Glomerular endothelial cell (primary cell): ENCODE results near the gene GPR153. TPM values are rescaled to one million over a fixed set of nuclear protein-coding genes. Genes with fewer than 3 reads are reported as not detected.

Experiments used
- DNase-seq: peaks from one replicate; pipeline ENCODE4 v3.0.0-alpha.2; 2011; ENCODE audit warnings: low read depth, low spot score; ENCODE audit errors: extremely low read depth
- total RNA-seq: library from RNA; depleted of rRNA; stranded (reverse); fragments of >200 nt; gene quantifications from 2 replicates; pipeline ENCODE4 v1.2.3, GENCODE V29; 2015

The GPR153 gene
- total RNA-seq, 1 donor from 2014 or later: 4.3 TPM

DNA sequence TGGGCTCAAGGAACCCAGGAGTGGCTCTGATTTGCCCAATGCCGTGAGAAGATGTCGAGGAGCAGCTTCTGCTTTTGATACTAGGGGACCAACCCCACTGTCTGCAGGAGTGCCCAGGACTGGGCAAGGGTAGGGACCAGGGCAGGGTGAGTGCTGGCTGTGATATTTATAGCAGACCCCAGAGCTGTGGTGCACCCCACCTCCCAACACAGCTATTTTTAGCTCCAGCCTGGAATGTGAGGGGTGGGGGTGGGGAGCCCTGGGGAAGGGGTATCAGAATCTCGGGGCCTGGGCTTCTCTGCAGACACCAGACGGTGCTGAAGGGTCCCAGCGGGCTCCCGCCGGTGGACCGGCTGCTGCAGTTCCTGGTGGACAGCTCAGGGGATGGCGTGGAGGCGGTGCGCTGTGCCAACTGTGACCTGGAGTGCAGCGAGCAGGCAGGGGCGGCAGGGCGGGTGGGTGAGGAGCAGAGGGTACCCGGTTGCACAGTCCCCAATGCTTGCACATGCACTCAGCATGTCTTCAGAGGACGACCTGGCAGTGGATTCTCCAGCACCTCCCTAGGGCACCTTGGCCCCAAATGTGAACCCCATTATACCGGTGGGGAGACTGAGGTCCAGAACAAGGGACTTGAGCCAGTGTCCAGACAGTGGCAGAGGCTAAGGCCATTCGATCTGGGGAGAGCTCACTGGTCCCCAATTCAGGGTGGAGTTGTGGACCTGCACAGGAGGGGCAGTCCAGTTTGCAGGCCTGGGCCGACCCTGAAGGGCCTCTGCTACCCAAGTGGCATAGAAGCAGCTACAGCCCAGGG lies 53.6 kb downstream of the GPR153 start:
- DNase-seq: no peak

DNA sequence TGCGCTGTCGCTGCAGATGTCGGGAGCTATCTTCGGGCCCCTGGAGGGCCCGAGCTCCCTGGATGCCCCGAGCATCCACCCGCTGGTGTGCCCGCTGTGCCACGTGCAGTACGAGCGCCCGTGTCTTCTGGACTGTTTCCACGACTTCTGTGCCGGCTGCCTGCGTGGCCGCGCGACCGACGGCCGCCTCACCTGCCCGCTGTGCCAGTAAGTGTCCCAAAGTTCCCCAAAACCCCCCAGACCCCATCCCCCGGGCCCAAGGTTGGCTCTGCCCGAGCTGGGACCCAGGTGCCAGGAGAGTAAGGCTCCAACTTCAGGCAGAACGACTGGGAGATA lies 54.4 kb downstream of the GPR153 start:
- no peak for DNase-seq

DNA sequence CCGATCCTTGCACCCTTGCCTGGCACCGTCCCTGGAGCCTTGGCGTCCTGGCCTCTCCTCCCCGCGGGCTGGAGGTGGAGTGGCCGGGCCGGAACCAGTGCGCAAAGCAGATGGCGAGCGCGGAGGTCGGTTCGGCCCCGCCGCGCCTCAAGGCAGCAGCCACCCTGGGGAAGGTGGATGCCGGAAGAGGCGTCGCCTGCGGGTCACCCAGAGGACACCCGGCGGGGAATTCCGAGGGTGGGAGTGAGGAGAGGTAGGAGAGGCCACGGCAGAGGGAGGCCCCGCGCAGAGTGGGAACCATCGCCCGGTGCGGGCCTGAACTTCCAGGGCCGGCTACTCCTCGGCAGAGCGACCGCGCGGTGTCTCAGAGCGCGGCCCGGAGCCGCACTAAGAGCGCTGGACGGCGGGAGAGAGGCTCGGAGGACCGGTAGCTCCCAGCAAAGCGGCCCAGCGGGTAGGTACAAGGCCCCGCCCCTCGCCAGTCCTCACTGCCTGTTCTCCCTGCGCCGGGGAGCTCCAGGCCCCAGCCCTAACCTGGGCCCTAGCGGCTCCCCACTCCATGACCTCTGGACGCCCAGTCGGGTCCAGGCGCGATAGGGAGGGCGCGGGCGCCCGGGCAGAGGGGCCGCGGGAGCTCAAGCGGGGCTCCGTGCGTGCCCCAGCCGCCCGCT lies 54.9 kb downstream of the GPR153 start, which contains the start of gene RNF207:
RNF207 (plus strand) TSS at position 271 of the 671 bp plus-strand sequence. CDS start 417 bp downstream, outside the sequence.
- no peak for DNase-seq

DNA sequence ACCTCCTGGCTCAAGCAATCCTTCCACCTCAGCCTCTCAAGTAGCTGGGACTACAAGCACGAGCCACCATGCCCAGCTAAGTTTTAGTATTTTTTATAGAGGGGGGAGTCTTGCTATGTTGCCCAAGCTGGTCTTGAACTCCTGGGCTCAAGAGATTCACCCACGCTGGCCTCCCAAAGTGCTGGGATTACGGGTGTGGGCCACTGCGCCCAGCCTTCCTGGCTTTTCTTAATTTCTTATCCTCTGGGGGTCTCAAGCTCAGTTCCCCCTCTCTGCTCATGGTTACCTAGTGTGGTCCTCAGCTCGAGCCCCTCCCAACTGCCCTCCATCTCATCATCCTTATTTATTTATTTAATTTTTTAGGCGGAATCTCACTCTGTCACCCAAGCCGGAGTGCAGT lies 58.6 kb downstream of the GPR153 start:
- DNase-seq: no peak

DNA sequence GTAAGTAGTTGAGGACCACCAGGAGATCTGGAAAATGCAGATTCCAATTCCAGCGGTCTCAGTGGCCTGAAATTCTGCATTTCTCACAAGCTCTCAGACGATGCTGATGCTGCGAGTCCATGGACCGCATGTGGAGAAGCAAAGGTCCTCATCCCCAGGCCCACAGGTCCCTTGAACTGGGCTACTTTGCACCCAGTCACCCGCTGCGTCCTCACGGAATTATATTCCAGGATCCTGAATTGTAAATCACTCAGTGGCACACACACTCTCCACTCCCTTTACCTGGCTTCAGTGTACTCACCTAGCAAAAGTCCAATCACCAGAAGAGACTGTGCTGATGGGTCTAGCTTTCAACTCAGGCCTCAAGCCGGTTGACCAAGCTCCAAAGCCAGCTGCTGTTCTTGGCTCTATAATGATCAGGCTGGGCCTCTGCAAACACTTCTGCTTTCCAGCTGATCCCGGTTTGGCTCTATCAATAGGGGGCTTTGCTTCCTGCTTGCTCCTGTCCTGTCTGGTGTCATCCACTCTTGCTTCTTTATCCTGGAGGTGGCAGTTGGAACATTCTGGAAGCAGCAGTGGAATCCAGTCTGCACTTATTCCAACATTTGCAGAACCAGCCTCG lies 60.6 kb downstream of the GPR153 start:
- DNase-seq: no peak

DNA sequence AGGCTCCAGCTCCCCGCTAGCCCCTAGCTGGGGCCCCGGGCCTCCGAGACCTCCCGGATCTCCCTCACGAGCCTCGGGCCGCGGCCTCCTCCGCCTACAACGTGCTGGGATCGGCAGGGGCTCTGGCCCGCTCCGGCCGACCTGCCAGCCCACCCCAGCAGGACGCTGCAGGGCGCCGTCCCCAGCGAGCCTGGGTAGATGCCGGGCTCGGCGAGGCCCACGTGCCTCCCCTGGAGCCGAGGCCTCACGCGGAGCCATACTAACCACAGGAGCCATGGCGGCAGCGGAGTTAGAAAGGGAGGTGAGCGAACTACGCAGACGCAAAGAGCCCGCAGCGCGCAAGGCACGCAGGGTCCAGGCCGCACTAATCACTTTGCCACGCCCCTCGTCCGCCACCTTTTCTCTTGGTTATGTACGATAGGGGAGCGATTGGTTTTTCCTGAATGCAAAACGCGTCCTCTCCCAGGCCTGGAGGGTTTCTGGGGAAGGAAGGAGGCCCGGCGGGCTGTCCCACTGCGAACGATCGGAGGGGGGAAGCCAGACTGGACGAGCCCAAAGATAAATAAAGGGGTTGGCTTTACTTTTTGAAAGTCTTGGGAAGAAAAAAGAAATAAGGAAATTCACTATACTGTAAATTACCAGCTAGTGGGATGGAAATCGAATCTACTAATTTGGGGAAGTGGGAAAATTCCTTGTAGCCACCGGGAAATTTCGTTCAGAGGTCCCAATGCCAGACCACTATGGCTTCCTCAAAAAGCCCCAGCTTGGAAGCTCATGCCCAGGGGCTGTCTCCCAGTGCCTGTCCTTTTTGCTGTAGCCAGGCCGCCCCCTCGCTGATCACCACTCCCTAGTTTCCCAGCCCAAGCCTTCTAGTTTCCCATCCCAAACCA lies 61.4 kb downstream of the GPR153 start, which contains the start of gene RPL22:
RPL22 (minus strand) TSS at position 298 of the 890 bp plus-strand sequence; CDS start at position 276, 22 bp downstream.
- DNase-seq: peak; percentile 96

DNA sequence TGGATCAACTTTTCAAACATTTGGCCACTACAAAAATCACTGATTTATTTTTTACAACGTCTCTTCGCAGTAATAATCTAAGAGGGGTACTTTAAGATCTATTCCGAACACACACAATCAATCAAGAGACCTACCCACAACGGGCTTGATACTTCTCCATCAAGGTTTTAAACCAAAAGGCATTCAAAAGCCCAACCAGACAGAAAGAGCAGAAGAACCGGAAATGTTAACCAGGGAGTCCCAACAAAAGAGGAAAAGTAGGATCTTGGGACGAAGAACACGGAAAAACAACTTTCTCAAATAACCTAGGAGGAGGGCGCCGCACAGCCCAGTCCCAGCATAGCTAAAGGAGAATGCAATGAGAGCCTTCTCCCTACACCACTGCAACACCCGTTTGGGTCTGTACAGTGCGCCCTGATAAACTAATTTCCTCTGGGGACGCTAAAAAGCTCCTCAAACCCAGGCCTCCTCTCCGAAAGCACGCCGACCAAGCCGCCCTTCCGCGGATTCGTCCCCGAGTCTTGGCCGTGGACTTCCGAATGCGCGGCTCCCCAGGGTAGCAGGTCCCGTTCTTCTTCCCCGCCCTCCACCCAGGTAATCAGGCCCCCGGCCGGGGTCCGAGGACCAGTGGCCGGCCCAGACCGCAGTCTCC lies 62.1 kb downstream of the GPR153 start:
- DNase-seq: no peak

DNA sequence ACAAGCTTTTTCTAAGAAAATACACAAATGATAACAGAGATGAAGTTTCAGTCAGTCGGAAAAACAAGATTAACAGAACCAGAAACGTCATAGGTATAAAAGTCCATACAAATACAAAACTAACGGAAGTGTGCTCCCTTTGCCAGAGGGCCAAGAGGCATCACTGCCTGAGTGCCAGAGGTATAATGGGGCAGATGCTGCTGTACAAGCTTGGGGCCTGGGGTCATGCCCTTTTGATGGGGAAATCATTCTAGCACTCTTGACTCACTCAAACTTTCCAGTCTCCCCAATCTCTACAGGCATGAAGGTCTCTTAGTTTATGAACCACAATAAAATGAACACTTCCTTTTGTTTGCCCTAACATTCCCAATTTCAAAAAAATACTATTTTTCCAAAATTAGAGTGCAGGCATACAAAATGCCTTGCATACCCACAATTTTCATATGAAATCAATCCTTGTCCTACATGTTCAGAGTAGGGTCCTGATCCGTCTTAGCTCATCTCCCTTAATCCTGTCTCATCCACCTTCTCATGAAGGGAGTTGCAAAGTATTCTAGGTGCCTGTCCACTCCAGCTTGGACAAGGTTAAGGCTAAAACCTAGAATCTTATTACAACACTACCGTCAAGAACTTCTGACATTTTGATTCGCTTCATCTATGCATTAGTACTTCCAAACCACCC lies 63.0 kb downstream of the GPR153 start:
- no peak for DNase-seq

Other genes starting within 250 kb of the GPR153 start
- 3.9 and 4.8 TPM in 2 replicates for gene KCNAB2, start 215.2 kb downstream of the GPR153 start, total RNA-seq
- gene CHD5, start 80.8 kb downstream of the GPR153 start, total RNA-seq: under 0.01 TPM in 1 of 2 replicates, not detected in the other
- gene RPL22, start 61.5 kb downstream of the GPR153 start, total RNA-seq: 133 and 186 TPM in 2 replicates
- gene RNF207, start 55.0 kb downstream of the GPR153 start, total RNA-seq: 22.5 and 31.0 TPM in 2 replicates
- gene ICMT, start 25.1 kb downstream of the GPR153 start, total RNA-seq: 66.0 and 68.4 TPM in 2 replicates
- not detected in 2 replicates for gene HES3, start 16.9 kb downstream of the GPR153 start, total RNA-seq
- gene ACOT7, start 132.7 kb upstream of the GPR153 start, total RNA-seq: 84.0 and 102 TPM in 2 replicates
- 16.1 and 41.8 TPM in 2 replicates for gene HES2, start 158.8 kb upstream of the GPR153 start, total RNA-seq
- 0.15 and 1.1 TPM in 2 replicates for gene ESPN, start 163.7 kb upstream of the GPR153 start, total RNA-seq
- 34.5 and 57.9 TPM in 2 replicates for gene TNFRSF25, start 205.1 kb upstream of the GPR153 start, total RNA-seq
- gene PLEKHG5, start 230.6 kb upstream of the GPR153 start, total RNA-seq: 44.9 and 63.7 TPM in 2 replicates